Lower leg skin (tissue), 3 donors: ENCODE measurements around the gene CELF5.

Source experiments
- POLR2A ChIP-seq, 2 donors: fragments of 450-650 bp; IDR thresholded peaks; one replicate each; pipeline ENCODE4 v1.6.1; 2016 to 2017; ENCODE audit warnings: antibody characterized with exemption in 2 of 2, mild to moderate bottlenecking in 1 of 2, moderate library complexity in 1 of 2
- TF ChIP-seq, protein P1 (sequence below), 3 donors: fragments of 450-650 bp; IDR thresholded peaks; one replicate each; pipeline ENCODE4 v1.5.1; 2016; ENCODE audit warnings: antibody characterized with exemption in 3 of 3, mild to moderate bottlenecking in 3 of 3, moderate library complexity in 2 of 3

DNA sequence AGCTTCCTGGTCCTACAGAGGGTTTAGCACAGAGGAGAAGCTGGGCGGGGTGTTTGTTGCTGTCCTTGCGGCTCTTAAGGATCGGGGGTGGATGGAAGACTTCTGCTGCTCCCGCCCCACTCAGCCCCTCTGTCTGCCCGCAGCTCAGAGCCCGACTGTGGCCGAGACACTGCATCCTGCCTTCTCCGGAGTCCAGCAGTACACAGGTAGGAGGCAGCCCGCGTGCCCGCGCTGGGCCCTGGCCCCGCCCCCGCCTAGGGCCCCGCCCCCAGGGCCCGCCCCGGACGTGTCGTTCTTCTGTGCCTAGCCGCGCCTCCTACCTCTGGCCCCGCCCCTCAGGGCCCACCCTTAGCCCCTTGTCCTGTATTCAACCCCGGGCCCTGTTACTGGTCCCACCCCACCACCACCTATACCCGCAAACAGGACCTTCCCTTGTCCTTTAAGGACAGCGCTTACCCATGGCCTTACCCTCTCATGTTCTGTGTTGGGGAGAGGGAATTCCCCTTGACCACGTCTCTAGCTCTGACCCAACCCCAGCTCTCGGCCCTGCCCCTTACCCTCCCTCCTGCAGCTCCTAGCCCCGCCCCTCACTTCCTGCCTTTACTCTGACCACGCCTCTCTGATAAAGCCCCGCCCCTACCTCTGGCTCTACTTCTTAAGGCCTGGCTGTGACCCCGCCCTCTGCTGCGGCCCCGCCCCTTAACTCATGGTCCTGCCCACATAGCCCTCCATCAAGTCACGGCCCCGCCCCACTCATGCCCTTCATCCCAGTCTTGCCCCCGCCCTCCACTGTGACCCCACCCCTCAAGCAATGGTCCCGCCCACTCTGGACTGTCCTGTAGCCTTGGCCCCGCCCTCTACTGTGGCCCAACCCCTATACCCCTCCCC lies 60.5 kb downstream of the CELF5 start:
- TF ChIP-seq POLR2A (IDR thresholded peaks at IDR 0.05) = no peak
- TF ChIP-seq, protein P1, sequence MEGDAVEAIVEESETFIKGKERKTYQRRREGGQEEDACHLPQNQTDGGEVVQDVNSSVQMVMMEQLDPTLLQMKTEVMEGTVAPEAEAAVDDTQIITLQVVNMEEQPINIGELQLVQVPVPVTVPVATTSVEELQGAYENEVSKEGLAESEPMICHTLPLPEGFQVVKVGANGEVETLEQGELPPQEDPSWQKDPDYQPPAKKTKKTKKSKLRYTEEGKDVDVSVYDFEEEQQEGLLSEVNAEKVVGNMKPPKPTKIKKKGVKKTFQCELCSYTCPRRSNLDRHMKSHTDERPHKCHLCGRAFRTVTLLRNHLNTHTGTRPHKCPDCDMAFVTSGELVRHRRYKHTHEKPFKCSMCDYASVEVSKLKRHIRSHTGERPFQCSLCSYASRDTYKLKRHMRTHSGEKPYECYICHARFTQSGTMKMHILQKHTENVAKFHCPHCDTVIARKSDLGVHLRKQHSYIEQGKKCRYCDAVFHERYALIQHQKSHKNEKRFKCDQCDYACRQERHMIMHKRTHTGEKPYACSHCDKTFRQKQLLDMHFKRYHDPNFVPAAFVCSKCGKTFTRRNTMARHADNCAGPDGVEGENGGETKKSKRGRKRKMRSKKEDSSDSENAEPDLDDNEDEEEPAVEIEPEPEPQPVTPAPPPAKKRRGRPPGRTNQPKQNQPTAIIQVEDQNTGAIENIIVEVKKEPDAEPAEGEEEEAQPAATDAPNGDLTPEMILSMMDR (IDR thresholded peaks at IDR 0.05) = no peak
